ENCODE data around the gene PGGHG.
"Not testable (repeated sequence)": the region's sequence is repeated elsewhere in the genome, so short reads cannot be mapped to it uniquely, and the experiment has no call there.

The PGGHG gene

DNA sequence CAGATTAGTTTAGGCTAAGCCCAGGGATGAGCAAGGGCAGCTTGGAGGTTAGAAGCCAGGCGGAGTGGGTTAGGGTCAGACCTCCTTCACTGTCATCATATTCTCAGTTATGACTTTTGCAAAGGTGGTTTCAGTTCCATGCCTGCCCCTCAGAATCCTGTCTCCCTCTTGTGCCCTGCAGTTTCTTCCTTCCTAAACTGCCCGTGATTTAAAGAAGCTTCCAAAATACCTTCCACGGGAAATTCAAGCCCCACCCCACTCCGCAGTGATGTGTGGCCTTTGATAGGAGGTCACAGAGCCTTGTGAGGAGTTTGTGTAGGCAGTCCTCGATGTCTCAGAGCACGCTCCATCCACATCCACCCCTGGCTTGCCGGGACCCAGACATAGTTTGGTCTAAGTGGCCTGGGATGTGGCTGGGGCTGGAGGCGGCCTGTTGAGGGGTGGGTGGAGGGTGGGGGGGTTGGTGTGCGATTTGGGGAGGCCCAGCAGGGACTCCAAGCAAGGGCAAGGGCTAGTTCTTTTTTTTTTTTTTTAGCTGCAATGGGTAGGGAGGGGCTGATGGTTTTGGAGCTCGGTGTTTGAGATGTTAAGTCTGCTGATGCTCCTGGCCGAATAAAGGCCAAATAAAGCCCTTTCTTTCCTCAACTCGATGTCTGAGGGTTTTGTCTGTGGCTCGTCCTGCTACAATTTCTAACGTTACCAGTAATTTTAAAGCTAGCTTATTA is 23.3 kb downstream of the PGGHG start:
- peak overlapping the region; percentile 52 for H3K4me3 ChIP-seq (ENCODE audit: low read length)
- H3K36me3 ChIP-seq (ENCODE audit: control insufficient read depth, insufficient read depth, low read length): no peaks in the 10 kb centered on the region
- H3K27me3 ChIP-seq (ENCODE audit: control insufficient read depth, insufficient read depth, low read length): peaks cover 6% of the 10 kb centered on the region
- no peak overlapping the region for H3K9ac ChIP-seq (ENCODE audit: low read length)
- no peaks in the 10 kb centered on the region for H3K4me1 ChIP-seq (ENCODE audit: control insufficient read depth, insufficient read depth, low read length)
- peak overlapping the region; percentile 66 for H3K27ac ChIP-seq (ENCODE audit: low read depth, low read length)

DNA sequence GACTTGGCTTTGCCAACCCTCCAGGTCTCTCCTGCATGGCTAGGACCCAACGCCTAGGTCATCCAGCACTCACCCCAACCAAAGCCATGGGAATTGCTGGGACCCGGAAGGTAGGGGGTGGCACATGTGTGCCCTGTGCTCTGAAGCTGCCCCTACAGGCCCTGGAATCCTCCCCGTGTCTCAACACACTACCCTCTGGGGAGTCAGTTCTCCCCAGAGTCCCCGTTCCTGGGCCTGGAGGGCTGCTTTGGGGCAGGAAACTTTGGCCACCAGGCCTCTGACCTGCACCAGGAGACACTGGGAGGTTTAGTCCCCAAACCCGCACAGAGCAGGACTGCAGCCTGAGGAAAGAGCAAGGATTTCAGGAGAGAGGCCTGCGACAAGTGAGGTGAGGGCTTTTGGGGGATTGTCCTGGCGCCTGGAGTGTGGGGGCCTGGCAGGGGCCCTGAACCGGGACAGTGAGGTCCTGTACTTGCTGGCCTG is 24.4 kb downstream of the PGGHG start:
- Histone ChIP-seq H3K27ac (ENCODE audit: low read depth, low read length) (peak overlapping the region; percentile 66), H3K9ac (ENCODE audit: low read length) (peak overlapping the region; percentile 61), H3K36me3 (ENCODE audit: control insufficient read depth, insufficient read depth, low read length) (no peaks in the 10 kb centered on the region), H3K27me3 (ENCODE audit: control insufficient read depth, insufficient read depth, low read length) (peaks cover 6% of the 10 kb centered on the region), H3K4me1 (ENCODE audit: control insufficient read depth, insufficient read depth, low read length) (no peaks in the 10 kb centered on the region), H3K4me3 (ENCODE audit: low read length) (peak overlapping the region; percentile 79)

DNA sequence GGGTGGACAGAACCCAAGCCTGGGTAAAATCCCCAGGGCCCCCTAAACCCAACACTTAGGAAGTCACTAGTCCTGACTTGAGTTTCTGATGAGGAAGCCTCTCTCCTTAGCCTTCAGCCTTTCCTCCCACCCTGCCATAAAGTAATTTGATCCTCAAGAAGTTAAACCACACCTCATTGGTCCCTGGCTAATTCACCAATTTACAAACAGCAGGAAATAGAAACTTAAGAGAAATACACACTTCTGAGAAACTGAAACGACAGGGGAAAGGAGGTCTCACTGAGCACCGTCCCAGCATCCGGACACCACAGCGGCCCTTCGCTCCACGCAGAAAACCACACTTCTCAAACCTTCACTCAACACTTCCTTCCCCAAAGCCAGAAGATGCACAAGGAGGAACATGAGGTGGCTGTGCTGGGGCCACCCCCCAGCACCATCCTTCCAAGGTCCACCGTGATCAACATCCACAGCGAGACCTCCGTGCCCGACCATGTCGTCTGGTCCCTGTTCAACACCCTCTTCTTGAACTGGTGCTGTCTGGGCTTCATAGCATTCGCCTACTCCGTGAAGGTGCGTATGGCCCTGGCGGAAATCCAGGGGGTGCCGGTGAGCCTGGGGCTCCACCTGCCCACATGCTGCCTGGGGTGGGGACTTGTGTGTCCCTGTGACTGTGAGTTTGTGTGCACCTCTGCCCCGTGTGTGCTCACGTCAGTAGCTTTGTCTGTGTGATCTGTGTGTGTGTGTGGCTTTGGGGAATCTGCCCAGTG is 25.0 kb downstream of the PGGHG start, which contains the start of gene IFITM1:
TSS of gene IFITM1 (plus strand) at position 254 of the 767 bp plus-strand sequence. CDS start at position 385, 131 bp downstream.
- Histone ChIP-seq H3K27ac (ENCODE audit: low read depth, low read length) (peak within 1 kb of the TSS; percentile 66), H3K27me3 (ENCODE audit: control insufficient read depth, insufficient read depth, low read length) (peaks cover 6% of the 10 kb centered on the region), H3K4me3 (ENCODE audit: low read length) (peak within 1 kb of the TSS; percentile 79), H3K4me1 (ENCODE audit: control insufficient read depth, insufficient read depth, low read length) (no peaks in the 10 kb centered on the region), H3K9ac (ENCODE audit: low read length) (peak within 1 kb of the TSS; percentile 61), H3K36me3 (ENCODE audit: control insufficient read depth, insufficient read depth, low read length) (no peaks in the 10 kb centered on the region)

DNA sequence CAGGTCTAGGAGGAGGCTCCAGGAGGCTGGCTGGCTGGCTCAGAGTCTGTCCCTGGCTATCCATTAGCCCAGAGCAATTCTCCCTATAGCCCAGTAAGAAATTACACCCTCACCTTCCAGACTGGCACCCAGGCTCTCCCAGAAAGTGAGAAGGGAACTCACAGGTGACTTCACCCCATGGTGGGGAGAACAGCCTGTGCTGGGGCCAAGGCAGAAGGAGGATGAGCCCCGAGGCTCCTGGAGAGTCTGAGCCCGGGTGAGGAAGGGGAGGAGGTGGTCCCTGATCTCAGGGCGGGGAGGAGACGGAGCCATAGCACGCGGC is 25.6 kb downstream of the PGGHG start:
- H3K4me1 ChIP-seq (ENCODE audit: control insufficient read depth, insufficient read depth, low read length); H3K36me3 ChIP-seq (ENCODE audit: control insufficient read depth, insufficient read depth, low read length); H3K27me3 ChIP-seq (ENCODE audit: control insufficient read depth, insufficient read depth, low read length): not testable (repeated sequence)
- peak overlapping the region; percentile 66 for H3K27ac ChIP-seq (ENCODE audit: low read depth, low read length)
- peak overlapping the region; percentile 61 for H3K9ac ChIP-seq (ENCODE audit: low read length)
- H3K4me3 ChIP-seq (ENCODE audit: low read length): peak overlapping the region; percentile 79

DNA sequence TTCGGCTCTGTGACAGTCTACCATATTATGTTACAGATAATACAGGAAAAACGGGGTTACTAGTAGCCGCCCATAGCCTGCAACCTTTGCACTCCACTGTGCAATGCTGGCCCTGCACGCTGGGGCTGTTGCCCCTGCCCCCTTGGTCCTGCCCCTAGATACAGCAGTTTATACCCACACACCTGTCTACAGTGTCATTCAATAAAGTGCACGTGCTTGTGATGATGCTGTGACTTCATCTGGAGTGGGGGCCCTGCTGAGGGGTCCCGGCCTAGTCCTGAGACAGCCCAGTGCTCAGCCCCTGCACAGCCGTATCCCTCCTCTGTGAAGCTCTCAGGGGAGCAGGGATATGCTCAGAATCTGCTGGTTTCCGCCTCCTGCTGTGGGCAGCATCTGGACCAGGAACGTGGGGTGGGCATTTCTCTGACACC is 26.1 kb downstream of the PGGHG start:
- H3K36me3 ChIP-seq (ENCODE audit: control insufficient read depth, insufficient read depth, low read length): no peaks in the 10 kb centered on the region
- peaks cover 6% of the 10 kb centered on the region for H3K27me3 ChIP-seq (ENCODE audit: control insufficient read depth, insufficient read depth, low read length)
- H3K4me1 ChIP-seq (ENCODE audit: control insufficient read depth, insufficient read depth, low read length): no peaks in the 10 kb centered on the region
- H3K27ac ChIP-seq (ENCODE audit: low read depth, low read length): no peak overlapping the region
- no peak overlapping the region for H3K9ac ChIP-seq (ENCODE audit: low read length)
- peak overlapping the region; percentile 58 for H3K4me3 ChIP-seq (ENCODE audit: low read length)

DNA sequence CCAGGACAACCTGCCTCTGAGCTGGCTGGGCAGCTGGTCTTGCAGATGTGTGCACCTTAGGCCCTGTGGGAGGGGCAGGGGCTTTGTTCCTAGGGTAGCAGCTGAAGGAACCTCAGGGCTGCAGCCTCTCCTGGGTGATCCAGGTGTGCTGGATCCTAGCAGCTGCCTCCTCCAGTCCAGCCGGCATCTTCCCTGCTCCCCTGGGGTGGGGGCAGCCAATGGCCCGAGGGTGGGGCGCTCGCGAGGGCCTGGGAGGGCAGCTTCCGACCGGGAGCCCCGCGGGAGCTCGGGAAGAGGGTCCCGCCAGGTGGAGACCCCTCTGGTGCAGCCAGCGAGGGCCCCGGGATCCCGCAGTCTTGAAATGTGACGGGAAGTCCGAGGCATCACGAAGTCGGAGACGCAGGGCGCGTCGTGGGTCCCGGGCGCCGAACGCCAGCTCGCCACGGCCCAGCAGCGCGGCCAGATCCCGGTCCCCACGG is 26.6 kb downstream of the PGGHG start:
- Histone ChIP-seq H3K36me3 (ENCODE audit: control insufficient read depth, insufficient read depth, low read length) (peaks cover 2% of the 10 kb centered on the region), H3K9ac (ENCODE audit: low read length) (no peak overlapping the region), H3K4me1 (ENCODE audit: control insufficient read depth, insufficient read depth, low read length) (no peaks in the 10 kb centered on the region), H3K4me3 (ENCODE audit: low read length) (peak overlapping the region; percentile 58), H3K27ac (ENCODE audit: low read depth, low read length) (no peak overlapping the region), H3K27me3 (ENCODE audit: control insufficient read depth, insufficient read depth, low read length) (peaks cover 6% of the 10 kb centered on the region)

DNA sequence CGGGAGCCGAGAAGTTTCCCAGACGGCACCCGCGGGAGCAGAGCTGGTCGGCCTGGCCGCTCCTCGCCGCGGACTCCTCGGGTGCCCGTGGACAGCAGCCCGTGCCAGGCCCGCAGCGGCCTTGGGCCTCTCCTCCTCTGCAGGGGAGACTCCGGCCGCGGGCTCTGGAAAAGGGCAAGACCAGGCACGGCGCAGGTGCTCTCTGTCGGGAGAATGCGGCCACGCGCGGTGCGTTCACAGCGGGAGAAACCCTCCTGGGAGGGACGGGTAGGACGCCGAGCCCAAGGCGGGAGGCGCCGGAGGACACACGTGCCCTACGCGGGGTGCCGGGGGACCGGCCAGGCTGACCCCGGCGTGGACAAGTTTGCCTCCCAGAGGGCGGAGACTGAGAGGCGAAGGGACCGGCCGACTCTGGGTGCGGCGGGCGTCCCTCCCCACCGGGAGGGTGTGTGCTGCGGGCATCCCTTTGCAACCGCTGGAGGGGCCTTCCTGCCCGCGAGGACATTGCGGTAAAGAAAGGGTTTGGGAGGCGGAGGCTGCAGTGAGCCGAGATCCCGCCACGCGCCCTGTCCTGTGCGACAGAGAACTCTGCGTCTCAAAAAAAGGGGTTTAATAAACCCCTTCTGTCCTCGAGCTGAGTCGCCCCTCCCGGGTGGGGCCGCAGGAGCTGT is 27.2 kb downstream of the PGGHG start:
- no peak overlapping the region for H3K9ac ChIP-seq (ENCODE audit: low read length)

DNA sequence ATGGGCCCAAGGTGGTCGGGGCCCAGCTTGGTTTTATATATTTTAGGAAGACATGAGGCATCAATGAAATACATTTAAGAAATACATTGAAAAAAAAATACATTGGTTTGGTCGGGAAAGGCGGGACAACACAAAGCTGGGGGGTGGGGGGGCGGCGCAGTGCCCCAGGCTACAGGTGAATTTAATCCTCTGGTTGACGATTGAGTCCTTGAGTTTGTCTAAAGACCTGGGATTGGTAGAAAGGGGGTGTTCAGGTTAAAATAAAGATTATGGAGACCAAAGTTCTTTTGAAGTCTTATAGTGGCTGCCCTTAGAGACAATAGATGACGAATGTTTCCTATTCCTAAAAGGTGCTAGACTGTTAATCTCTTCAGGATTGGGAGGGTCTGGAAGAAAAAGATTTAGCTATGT is 28.0 kb downstream of the PGGHG start:
- H3K27ac ChIP-seq (ENCODE audit: low read depth, low read length): no peak overlapping the region
- peak overlapping the region; percentile 58 for H3K4me3 ChIP-seq (ENCODE audit: low read length)

More for the DNA sequence above, 27.2 kb downstream of the PGGHG start:
- Histone ChIP-seq H3K27me3 (ENCODE audit: control insufficient read depth, insufficient read depth, low read length) (peaks cover 6% of the 10 kb centered on the region), H3K27ac (ENCODE audit: low read depth, low read length) (peak overlapping the region; percentile 30), H3K4me3 (ENCODE audit: low read length) (peak overlapping the region; percentile 58), H3K36me3 (ENCODE audit: control insufficient read depth, insufficient read depth, low read length) (peaks cover 2% of the 10 kb centered on the region), H3K4me1 (ENCODE audit: control insufficient read depth, insufficient read depth, low read length) (no peaks in the 10 kb centered on the region)

DNA sequence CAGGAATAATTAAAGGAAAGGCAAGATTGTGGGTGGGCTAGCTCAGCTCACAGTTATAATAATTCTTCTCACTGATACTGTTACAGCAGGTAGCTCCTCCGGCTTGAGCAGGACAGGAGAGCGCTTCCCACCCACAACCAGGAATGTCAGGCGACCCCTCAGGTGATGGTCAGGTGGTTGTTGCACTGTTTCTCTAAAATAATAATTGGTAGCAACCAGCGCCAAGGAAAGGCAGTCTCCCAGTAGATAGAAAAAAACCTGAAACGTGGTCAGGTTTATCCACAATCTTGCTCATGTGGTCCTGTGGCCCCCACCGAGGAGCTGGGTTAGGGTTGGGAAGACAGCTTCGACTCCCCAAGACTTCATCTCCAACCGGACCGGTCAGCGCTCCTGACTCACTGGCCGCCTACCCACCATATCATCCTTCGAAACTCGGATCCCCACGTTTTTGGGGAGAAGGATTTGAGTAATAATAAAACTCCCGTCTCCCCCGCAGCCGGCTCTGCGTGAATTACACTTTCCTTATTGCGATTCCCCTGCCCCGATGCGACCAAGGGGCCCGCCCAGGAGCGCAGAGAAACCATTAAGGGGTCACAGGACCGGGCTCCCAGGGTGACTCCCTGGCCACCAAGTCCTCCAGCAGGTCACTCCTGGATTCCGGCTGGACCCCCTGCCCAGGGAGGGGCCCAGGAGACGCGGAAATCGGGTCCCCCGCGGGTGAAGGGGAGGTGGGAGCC is 28.9 kb downstream of the PGGHG start:
- not testable (repeated sequence) for H3K4me3 ChIP-seq (ENCODE audit: low read length); H3K9ac ChIP-seq (ENCODE audit: low read length); H3K27ac ChIP-seq (ENCODE audit: low read depth, low read length); H3K27me3 ChIP-seq (ENCODE audit: control insufficient read depth, insufficient read depth, low read length); H3K4me1 ChIP-seq (ENCODE audit: control insufficient read depth, insufficient read depth, low read length); H3K36me3 ChIP-seq (ENCODE audit: control insufficient read depth, insufficient read depth, low read length)

More for the DNA sequence above, 28.0 kb downstream of the PGGHG start:
- peaks cover 2% of the 10 kb centered on the region for H3K36me3 ChIP-seq (ENCODE audit: control insufficient read depth, insufficient read depth, low read length)
- H3K9ac ChIP-seq (ENCODE audit: low read length): no peak overlapping the region
- H3K4me1 ChIP-seq (ENCODE audit: control insufficient read depth, insufficient read depth, low read length): no peaks in the 10 kb centered on the region
- peaks cover 6% of the 10 kb centered on the region for H3K27me3 ChIP-seq (ENCODE audit: control insufficient read depth, insufficient read depth, low read length)

DNA sequence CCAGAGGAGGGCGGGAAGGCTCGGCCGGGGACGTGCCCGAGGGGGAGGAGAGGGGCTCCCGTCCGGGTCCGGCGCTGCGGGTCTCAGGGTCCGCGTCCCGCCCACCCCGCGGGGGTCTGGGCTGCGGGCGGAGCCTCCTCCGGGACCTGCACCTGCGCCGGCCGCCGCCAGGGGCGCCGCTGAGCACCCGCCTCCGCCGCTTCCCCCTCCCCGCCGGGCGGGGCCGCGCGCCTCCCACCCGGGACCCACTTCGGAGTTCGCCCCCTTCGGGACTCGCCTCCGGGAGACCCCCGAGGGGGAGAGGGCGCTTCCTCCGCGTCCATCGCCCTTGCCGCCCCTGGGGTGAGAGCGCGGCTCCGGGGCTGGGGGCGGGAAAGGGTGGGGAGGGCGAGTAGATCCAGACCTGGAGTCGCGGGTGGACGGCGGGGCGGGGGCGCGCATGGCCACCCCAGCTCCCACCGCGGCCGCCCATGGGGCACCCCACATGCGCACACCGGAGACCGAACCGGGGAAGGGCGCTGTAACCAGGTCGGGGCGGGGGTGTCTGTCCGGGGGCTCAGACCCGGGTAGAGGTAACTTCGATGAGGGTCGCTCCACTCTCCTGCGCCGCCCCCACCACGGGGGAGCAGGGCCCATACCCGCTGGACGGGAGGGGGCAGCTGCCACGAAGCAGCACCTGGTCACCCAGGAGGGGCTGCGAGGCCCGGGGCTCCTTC is 29.6 kb downstream of the PGGHG start:
- not testable (repeated sequence) for H3K4me1 ChIP-seq (ENCODE audit: control insufficient read depth, insufficient read depth, low read length); H3K9ac ChIP-seq (ENCODE audit: low read length); H3K27me3 ChIP-seq (ENCODE audit: control insufficient read depth, insufficient read depth, low read length); H3K36me3 ChIP-seq (ENCODE audit: control insufficient read depth, insufficient read depth, low read length)
- Histone ChIP-seq H3K27ac (ENCODE audit: low read depth, low read length) (peak overlapping the region; percentile 99), H3K4me3 (ENCODE audit: low read length) (peak overlapping the region; percentile 60)

DNA sequence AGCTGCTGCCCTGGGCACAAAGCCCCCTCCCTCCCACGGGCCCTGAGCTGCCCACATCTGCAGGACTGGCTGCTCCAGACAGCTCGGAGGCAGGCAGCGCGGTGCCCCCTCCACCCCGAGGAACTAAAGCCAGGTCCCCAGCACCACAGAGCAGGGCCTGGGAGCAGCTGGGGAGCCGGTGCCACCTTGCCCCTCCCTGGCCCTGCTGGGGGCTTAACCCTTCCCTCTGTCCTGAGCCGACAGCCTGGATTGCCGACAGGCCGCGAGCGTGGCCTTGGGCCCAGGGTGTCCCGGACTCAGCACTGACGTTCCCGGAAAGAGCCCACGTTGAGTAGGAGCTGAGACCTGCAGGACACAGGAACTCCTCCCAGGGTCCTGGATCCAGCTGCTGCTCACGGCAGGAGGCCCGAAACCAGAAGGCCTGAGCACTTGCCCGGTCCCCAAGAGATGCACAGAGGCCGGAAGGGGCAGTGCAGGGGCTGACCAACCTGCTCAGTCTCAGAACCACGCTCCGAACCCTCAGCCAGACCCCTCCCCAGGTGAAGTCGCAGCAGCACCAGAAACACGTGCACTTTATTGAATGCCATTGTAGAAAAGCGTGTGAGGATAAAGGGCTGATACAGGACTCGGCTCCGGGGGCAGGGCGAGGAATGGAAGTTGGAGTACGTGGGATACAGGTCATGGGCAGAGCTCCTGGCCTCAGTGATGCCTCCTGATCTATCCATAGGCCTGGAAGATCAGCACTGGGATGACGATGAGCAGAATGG is 30.4 kb downstream of the PGGHG start:
- H3K27me3 ChIP-seq (ENCODE audit: control insufficient read depth, insufficient read depth, low read length); H3K36me3 ChIP-seq (ENCODE audit: control insufficient read depth, insufficient read depth, low read length); H3K4me1 ChIP-seq (ENCODE audit: control insufficient read depth, insufficient read depth, low read length): not testable (repeated sequence)
- H3K4me3 ChIP-seq (ENCODE audit: low read length): peak overlapping the region; percentile 93
- peak overlapping the region; percentile 99 for H3K27ac ChIP-seq (ENCODE audit: low read depth, low read length)
- peak overlapping the region; percentile 35 for H3K9ac ChIP-seq (ENCODE audit: low read length)

Data from rectal smooth muscle tissue (tissue), 1 donor.